PC-9 (cell line): ENCODE results near the gene LYRM2.

Experiments used
- EZH2 ChIP-seq: fragments of 200-600 bp; sonication (generic); IDR thresholded peaks from 2 replicates; pipeline ENCODE4 v1.8.0; 2017; ENCODE audit warnings: antibody characterized with exemption, low read depth
- TF ChIP-seq, protein P1 (sequence below): fragments of 200-600 bp; sonication (generic); conservative IDR thresholded peaks from 2 replicates; pipeline ENCODE4 v1.6.1; 2017; ENCODE audit warnings: mixed run types, antibody characterized with exemption, mild to moderate bottlenecking, moderate library complexity

GRCh38 chr6:89562093-89562973 lies 76.2 kb downstream of the LYRM2 start:
- TF ChIP-seq, protein P1, sequence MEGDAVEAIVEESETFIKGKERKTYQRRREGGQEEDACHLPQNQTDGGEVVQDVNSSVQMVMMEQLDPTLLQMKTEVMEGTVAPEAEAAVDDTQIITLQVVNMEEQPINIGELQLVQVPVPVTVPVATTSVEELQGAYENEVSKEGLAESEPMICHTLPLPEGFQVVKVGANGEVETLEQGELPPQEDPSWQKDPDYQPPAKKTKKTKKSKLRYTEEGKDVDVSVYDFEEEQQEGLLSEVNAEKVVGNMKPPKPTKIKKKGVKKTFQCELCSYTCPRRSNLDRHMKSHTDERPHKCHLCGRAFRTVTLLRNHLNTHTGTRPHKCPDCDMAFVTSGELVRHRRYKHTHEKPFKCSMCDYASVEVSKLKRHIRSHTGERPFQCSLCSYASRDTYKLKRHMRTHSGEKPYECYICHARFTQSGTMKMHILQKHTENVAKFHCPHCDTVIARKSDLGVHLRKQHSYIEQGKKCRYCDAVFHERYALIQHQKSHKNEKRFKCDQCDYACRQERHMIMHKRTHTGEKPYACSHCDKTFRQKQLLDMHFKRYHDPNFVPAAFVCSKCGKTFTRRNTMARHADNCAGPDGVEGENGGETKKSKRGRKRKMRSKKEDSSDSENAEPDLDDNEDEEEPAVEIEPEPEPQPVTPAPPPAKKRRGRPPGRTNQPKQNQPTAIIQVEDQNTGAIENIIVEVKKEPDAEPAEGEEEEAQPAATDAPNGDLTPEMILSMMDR, result no peak
- no peak for TF ChIP-seq EZH2
